ENCODE measurements around the gene DYSF. TPM values are rescaled to one million over a fixed set of nuclear protein-coding genes. Genes with fewer than 3 reads are reported as not detected.

DYSF gene
- total RNA-seq, 1 donor from 2014 or later = not detected

GRCh38 chr2:71469403-71470398 lies 16.3 kb downstream of the DYSF start:
- Mint-ChIP-seq H3K27ac (no peak overlapping the region), H3K9me3 (no peaks in the 10 kb centered on the region), H3K4me3 (ENCODE audit: low read depth) (no peak overlapping the region), H3K36me3 (ENCODE audit: low read depth) (no peaks in the 10 kb centered on the region), H3K27me3 (ENCODE audit: low read depth) (peaks cover 35% of the 10 kb centered on the region), H3K4me1 (ENCODE audit: low read depth) (peaks cover 3% of the 10 kb centered on the region)
- intact Hi-C loops (cut with micrococcal nuclease) = no loop called here
- DNase-seq (ENCODE audit: low spot score) = no peak

GRCh38 chr2:71471276-71471675 lies 17.9 kb downstream of the DYSF start:
- Mint-ChIP-seq H3K27me3 (ENCODE audit: low read depth) (peaks cover 35% of the 10 kb centered on the region), H3K9me3 (no peaks in the 10 kb centered on the region), H3K4me1 (ENCODE audit: low read depth) (peaks cover 3% of the 10 kb centered on the region), H3K27ac (no peak overlapping the region), H3K4me3 (ENCODE audit: low read depth) (no peak overlapping the region), H3K36me3 (ENCODE audit: low read depth) (no peaks in the 10 kb centered on the region)
- intact Hi-C loops (cut with micrococcal nuclease) = no loop called here
- no peak for DNase-seq (ENCODE audit: low spot score)

- Mint-ChIP-seq H3K4me1 (ENCODE audit: low read depth) (peaks cover 2% of the 10 kb centered on the region), H3K4me3 (ENCODE audit: low read depth) (no peak overlapping the region), H3K9me3 (no peaks in the 10 kb centered on the region), H3K27me3 (ENCODE audit: low read depth) (peaks cover 33% of the 10 kb centered on the region), H3K27ac (no peak overlapping the region), H3K36me3 (ENCODE audit: low read depth) (no peaks in the 10 kb centered on the region)
- intact Hi-C loops (cut with micrococcal nuclease) = no loop called here
- no peak for DNase-seq (ENCODE audit: low spot score)
Measured at GRCh38 chr2:71472019-71472418, 18.7 kb downstream of the DYSF start.

GRCh38 chr2:71473346-71474031 lies 20.1 kb downstream of the DYSF start:
- no peaks in the 10 kb centered on the region for H3K9me3 Mint-ChIP-seq
- no peak overlapping the region for H3K27ac Mint-ChIP-seq
- intact Hi-C loops (cut with micrococcal nuclease) = no loop called here
- DNase-seq (ENCODE audit: low spot score) = no peak
- no peak overlapping the region for H3K4me3 Mint-ChIP-seq (ENCODE audit: low read depth)
- no peaks in the 10 kb centered on the region for H3K4me1 Mint-ChIP-seq (ENCODE audit: low read depth)
- no peaks in the 10 kb centered on the region for H3K36me3 Mint-ChIP-seq (ENCODE audit: low read depth)
- peaks cover 22% of the 10 kb centered on the region for H3K27me3 Mint-ChIP-seq (ENCODE audit: low read depth)

GRCh38 chr2:71474116-71474743 lies 20.9 kb downstream of the DYSF start:
- H3K27ac Mint-ChIP-seq = no peak overlapping the region
- H3K27me3 Mint-ChIP-seq (ENCODE audit: low read depth) = peaks cover 15% of the 10 kb centered on the region

GRCh38 chr2:71474744-71475397 lies 21.5 kb downstream of the DYSF start:
- H3K36me3 Mint-ChIP-seq (ENCODE audit: low read depth) = no peaks in the 10 kb centered on the region
- no peak overlapping the region for H3K4me3 Mint-ChIP-seq (ENCODE audit: low read depth)
- H3K27me3 Mint-ChIP-seq (ENCODE audit: low read depth) = peaks cover 11% of the 10 kb centered on the region
- no peak overlapping the region for H3K27ac Mint-ChIP-seq
- H3K4me1 Mint-ChIP-seq (ENCODE audit: low read depth) = no peaks in the 10 kb centered on the region
- H3K9me3 Mint-ChIP-seq = no peaks in the 10 kb centered on the region
- DNase-seq (ENCODE audit: low spot score) = no peak
- intact Hi-C loops (cut with micrococcal nuclease) = no loop called here

More at GRCh38 chr2:71474116-71474743, 20.9 kb downstream of the DYSF start:
- Mint-ChIP-seq H3K4me3 (ENCODE audit: low read depth) (no peak overlapping the region), H3K9me3 (no peaks in the 10 kb centered on the region), H3K4me1 (ENCODE audit: low read depth) (no peaks in the 10 kb centered on the region), H3K36me3 (ENCODE audit: low read depth) (no peaks in the 10 kb centered on the region)
- no peak for DNase-seq (ENCODE audit: low spot score)
- intact Hi-C loops (cut with micrococcal nuclease) = no loop called here

GRCh38 chr2:71476495-71476894 lies 23.1 kb downstream of the DYSF start:
- Mint-ChIP-seq H3K9me3 (no peaks in the 10 kb centered on the region), H3K36me3 (ENCODE audit: low read depth) (no peaks in the 10 kb centered on the region), H3K27me3 (ENCODE audit: low read depth) (peaks cover 6% of the 10 kb centered on the region), H3K4me3 (ENCODE audit: low read depth) (no peak overlapping the region), H3K27ac (no peak overlapping the region), H3K4me1 (ENCODE audit: low read depth) (no peaks in the 10 kb centered on the region)
- intact Hi-C loops (cut with micrococcal nuclease) = no loop called here
- no peak for DNase-seq (ENCODE audit: low spot score)

- no peaks in the 10 kb centered on the region for H3K36me3 Mint-ChIP-seq (ENCODE audit: low read depth)
- peaks cover 6% of the 10 kb centered on the region for H3K27me3 Mint-ChIP-seq (ENCODE audit: low read depth)
- no peak overlapping the region for H3K4me3 Mint-ChIP-seq (ENCODE audit: low read depth)
- H3K9me3 Mint-ChIP-seq = no peaks in the 10 kb centered on the region
- intact Hi-C loops (cut with micrococcal nuclease) = no loop called here
- DNase-seq (ENCODE audit: low spot score) = no peak
- H3K4me1 Mint-ChIP-seq (ENCODE audit: low read depth) = no peaks in the 10 kb centered on the region
- no peak overlapping the region for H3K27ac Mint-ChIP-seq
Measured at GRCh38 chr2:71477231-71477691, 23.9 kb downstream of the DYSF start.

GRCh38 chr2:71478806-71479205 lies 25.4 kb downstream of the DYSF start:
- H3K36me3 Mint-ChIP-seq (ENCODE audit: low read depth) = no peaks in the 10 kb centered on the region
- no peaks in the 10 kb centered on the region for H3K4me1 Mint-ChIP-seq (ENCODE audit: low read depth)
- H3K27ac Mint-ChIP-seq = no peak overlapping the region
- peaks cover 6% of the 10 kb centered on the region for H3K27me3 Mint-ChIP-seq (ENCODE audit: low read depth)
- no peak overlapping the region for H3K4me3 Mint-ChIP-seq (ENCODE audit: low read depth)
- no peak for DNase-seq (ENCODE audit: low spot score)
- no peaks in the 10 kb centered on the region for H3K9me3 Mint-ChIP-seq
- intact Hi-C loops (cut with micrococcal nuclease) = no loop called here

- H3K27ac Mint-ChIP-seq = no peak overlapping the region
- no peaks in the 10 kb centered on the region for H3K36me3 Mint-ChIP-seq (ENCODE audit: low read depth)
- no peak for DNase-seq (ENCODE audit: low spot score)
- H3K9me3 Mint-ChIP-seq = no peaks in the 10 kb centered on the region
- H3K4me1 Mint-ChIP-seq (ENCODE audit: low read depth) = no peaks in the 10 kb centered on the region
- peaks cover 6% of the 10 kb centered on the region for H3K27me3 Mint-ChIP-seq (ENCODE audit: low read depth)
- intact Hi-C loops (cut with micrococcal nuclease) = no loop called here
- no peak overlapping the region for H3K4me3 Mint-ChIP-seq (ENCODE audit: low read depth)
Measured at GRCh38 chr2:71479261-71479660, 25.9 kb downstream of the DYSF start.

GRCh38 chr2:71481111-71481510 lies 27.8 kb downstream of the DYSF start:
- intact Hi-C loops (cut with micrococcal nuclease) = no loop called here
- Mint-ChIP-seq H3K36me3 (ENCODE audit: low read depth) (no peaks in the 10 kb centered on the region), H3K9me3 (no peaks in the 10 kb centered on the region), H3K4me3 (ENCODE audit: low read depth) (no peak overlapping the region), H3K27me3 (ENCODE audit: low read depth) (peaks cover 6% of the 10 kb centered on the region), H3K4me1 (ENCODE audit: low read depth) (no peaks in the 10 kb centered on the region), H3K27ac (no peak overlapping the region)
- no peak for DNase-seq (ENCODE audit: low spot score)

GRCh38 chr2:71482055-71482454 lies 28.7 kb downstream of the DYSF start:
- H3K36me3 Mint-ChIP-seq (ENCODE audit: low read depth) = no peaks in the 10 kb centered on the region
- H3K4me3 Mint-ChIP-seq (ENCODE audit: low read depth) = no peak overlapping the region
- no peaks in the 10 kb centered on the region for H3K9me3 Mint-ChIP-seq
- no peaks in the 10 kb centered on the region for H3K4me1 Mint-ChIP-seq (ENCODE audit: low read depth)
- peaks cover 4% of the 10 kb centered on the region for H3K27me3 Mint-ChIP-seq (ENCODE audit: low read depth)
- intact Hi-C loops (cut with micrococcal nuclease) = no loop called here
- DNase-seq (ENCODE audit: low spot score) = no peak
- H3K27ac Mint-ChIP-seq = no peak overlapping the region
